NCI-H2029 (cell line): ENCODE measurements around the gene CCDC167.

Source experiments
- DNase-seq: peaks from one replicate; lab custom pipeline; 2025; lab: John Stamatoyannopoulos, UW

Gene CCDC167

GRCh38 chr6:37530297-37530696 lies 30.6 kb upstream of the CCDC167 start:
- DNase-seq: no peak

GRCh38 chr6:37528541-37528940 lies 28.8 kb upstream of the CCDC167 start:
- DNase-seq: no peak

GRCh38 chr6:37525460-37526357 lies 26.0 kb upstream of the CCDC167 start:
- no peak for DNase-seq

DNA sequence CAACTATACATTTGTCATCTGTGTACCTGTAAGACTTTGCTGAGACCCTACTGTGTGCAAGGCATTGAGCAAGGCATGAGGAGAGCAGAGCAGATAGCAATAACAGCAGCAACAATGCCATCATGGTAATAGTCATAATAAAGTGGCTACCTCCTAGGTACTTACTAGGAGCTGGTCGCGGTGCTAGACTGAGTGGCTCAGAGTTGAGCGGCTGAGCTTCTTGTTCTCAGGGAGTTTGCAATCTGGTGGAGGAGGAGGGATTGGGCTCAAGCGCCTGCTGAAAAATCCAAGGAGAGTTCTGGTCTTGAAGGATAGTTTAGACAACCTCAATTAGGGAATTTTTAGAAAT lies 25.3 kb upstream of the CCDC167 start:
- DNase-seq: no peak

- DNase-seq: no peak
These were observed 24.6 kb upstream of the CCDC167 start for GRCh38 chr6:37524025-37524969.

DNA sequence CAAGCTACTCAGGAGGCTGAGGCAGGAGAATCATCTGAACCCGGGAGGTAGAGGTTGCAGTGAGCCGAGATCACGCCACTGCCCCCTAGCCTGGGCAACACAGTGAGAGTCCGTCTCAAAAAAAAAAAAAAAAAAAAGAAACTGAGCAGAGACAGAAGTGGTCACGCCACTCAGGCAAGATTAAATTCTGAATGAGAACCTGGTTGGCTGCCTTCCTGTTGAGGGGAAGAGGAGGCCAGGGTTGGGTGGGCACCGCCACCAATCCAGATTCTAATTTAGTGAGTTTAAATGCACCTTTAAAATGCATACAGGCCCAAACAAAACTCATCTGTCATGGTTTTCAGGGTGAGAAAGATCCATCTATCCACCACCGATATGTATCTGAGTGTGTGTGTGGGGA lies 23.7 kb upstream of the CCDC167 start:
- DNase-seq: no peak

DNA sequence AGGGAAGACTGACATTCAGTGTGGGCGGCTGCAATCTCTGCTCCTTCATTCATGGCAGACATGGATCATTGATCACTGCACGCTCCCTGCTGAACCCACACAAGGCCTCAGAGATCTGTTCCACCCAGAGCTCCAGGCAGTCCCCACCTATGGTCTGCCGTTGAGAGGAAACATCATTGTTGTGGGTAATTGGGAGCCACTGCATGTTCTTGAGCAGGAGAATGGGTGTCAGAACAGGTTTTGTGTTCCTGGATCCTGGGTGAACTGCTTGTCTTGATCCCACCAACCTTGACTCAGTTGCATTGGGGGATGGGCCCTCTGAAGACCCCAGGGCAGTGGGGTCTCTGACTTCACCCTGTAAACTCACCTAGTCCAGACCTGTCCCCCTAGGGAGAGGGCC lies 23.1 kb upstream of the CCDC167 start:
- DNase-seq: no peak

DNA sequence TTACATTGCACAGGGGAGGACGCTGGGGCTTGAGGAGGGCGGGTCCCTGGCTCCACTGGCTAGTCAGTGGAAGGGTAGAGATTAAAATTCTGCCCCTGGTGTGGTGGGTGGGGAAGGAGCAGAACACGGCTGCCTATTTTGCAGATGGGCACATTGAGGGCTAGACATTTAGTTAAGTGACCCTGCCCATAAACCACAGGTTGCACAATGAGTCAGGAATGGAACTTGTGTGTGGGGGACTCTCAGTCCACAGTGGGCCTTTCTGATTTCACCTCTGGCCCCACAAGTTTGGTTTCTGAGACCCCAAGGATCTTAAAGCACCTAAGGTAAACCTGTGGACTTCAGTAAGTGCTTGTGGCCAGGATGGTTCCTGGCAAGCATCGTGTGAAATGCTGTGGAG lies 22.0 kb upstream of the CCDC167 start:
- no peak for DNase-seq

- no peak for DNase-seq
These were observed 21.2 kb upstream of the CCDC167 start for GRCh38 chr6:37520926-37521325.

DNA sequence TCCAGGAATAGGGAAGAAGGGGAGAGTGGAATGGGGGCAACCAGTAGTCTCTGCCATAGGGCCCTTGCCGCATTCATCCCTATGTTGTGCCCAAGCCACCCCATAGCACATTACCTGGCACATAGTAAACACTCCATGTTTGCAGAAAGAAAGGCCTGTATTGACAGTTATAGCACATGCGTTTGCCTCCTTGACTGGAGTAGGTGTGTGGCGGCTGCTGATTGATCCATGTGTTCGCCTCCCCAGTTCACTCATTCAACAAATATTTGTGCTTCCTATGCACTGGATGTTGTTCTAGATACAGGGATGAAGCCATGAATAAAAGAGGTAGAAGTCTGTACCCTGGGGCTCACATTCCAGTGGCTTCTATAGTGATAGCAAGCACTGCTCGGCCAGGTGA lies 19.8 kb upstream of the CCDC167 start:
- DNase-seq: no peak

DNA sequence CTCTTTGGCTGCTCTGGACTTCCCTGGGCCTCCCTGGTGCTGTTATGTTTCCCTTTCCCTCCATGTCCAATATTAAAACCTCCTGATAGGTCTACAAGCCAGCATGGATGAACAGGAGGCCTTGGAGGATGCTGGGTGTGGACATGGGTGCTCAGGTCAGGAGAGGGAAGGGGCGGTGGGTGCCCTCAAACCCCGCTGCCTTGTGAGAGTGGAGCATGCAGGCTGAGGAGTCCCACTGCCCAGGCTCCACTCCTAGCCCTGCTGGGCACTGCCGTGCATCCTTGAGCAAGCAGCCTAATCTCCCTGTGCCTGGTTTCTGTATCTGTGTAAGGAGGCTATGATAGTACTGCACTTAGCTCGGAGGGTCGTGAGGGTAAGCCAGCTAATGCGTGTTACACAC lies 18.4 kb upstream of the CCDC167 start:
- DNase-seq: no peak

GRCh38 chr6:37517411-37517812 lies 17.7 kb upstream of the CCDC167 start:
- no peak for DNase-seq

- DNase-seq: no peak
These were observed 17.3 kb upstream of the CCDC167 start for GRCh38 chr6:37516920-37517405.

DNA sequence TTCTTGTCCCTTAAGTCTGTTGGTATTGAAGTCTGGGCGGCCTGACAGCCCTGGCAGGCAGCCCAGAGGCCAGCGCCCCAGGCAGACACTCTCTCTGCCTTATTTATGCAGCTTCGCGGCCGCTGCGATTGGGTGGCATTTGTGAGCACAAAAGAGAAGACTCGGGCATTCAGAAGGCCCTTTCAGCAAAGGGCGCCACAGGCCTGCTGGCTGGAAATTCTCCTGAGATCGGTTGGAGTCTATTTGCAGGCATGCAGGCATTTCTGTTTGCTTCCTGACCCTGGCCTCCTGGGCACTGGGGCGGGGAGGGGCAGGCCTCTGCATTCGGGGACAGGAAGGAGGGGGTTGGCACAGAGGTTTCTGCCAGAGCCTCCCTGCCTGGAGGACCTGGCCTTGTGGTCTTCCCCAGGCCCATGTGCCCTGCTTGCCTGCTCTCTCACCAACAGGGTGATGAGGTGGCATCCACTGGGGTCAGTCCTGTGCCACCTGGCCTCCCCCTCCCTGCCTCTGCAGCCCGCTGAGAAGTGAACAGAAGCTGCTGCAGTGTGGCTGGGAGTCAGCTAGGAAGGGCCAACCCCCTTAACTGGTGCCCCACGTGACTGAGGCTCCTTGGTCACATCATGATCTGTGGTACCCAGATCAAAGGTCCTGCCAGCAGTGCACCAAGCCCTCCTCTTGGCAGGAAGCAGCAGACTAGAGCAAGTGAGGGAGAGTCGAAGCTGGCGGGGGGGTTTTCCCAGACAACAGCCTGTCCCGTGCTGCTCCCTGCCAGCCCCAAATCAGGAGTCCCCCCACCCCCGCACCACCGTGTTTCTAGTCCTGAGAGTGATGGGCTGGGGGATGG lies 16.6 kb upstream of the CCDC167 start:
- peak; percentile 75 for DNase-seq

GRCh38 chr6:37515712-37516075 lies 16.0 kb upstream of the CCDC167 start:
- DNase-seq: no peak

DNA sequence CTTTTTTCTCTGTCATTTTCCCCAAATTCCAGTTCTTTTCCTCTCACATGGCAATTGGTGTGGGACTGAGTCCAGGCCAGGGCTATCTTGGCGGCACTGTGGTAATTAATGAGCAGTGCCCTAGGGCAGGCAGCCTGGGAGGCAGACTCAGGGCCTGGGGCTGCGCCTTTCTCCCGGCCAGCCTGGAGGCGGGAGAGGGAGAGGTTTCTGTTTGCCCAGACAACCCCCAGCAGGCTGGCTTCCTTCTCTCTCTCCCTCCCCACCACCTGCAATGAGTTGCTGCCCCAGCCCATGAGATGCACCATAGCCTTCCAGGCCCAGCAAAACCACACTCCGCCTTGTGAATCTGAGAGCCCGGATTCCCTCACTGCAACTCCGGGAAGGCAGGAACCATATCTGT lies 15.1 kb upstream of the CCDC167 start:
- DNase-seq: no peak

- DNase-seq: no peak
These were observed 14.7 kb upstream of the CCDC167 start for GRCh38 chr6:37514321-37514771.

- no peak for DNase-seq
These were observed 13.9 kb upstream of the CCDC167 start for GRCh38 chr6:37513576-37513975.

GRCh38 chr6:37513155-37513554 lies 13.5 kb upstream of the CCDC167 start:
- DNase-seq: no peak

GRCh38 chr6:37512400-37513011 lies 12.8 kb upstream of the CCDC167 start:
- DNase-seq: no peak

GRCh38 chr6:37511910-37512399 lies 12.3 kb upstream of the CCDC167 start:
- DNase-seq: no peak
